Measurements from ENCODE around the gene DOK6.
A peak's percentile ranks its signal among the peaks of the same experiment; 100 is the strongest.

DOK6 gene

DNA sequence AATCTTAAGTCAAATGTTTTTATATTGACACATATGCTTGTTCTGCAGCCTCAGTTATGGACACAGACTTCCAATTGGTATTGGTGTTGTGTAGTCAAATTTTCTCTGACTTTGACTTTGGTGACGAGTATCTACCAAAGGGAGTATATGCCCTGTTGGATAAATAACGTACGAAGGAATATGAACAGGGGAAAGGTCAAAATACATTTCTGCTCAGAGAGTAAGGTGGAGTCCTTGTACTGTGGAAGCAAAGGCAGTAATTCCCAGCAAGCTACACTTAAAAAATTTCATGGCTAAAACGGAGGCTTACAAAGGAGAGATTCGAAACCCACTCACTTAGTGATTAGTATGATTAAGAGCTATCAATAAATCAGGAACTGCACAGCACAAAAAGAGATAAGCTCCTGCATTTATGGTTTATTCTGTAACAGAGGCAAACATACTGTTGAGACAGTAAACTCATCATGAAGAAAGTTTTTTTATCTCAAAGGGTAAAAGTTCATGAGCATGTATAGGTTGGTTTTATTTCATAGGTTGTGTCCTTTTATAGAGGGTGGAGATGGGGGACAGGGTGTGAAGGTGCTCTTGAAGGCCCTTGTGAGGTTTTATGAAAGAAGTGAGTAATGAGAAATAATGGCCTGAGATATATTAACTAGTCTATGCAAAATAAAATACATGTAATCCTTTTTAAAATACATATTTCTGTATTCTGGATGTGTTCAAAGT is 404.3 kb downstream of the DOK6 start:
- no peak overlapping the region for H3K4me3 ChIP-seq (ENCODE audit: low read depth, low read length)
- DNase-seq (ENCODE audit: low read depth) = no peak
- TF ChIP-seq, protein P1, sequence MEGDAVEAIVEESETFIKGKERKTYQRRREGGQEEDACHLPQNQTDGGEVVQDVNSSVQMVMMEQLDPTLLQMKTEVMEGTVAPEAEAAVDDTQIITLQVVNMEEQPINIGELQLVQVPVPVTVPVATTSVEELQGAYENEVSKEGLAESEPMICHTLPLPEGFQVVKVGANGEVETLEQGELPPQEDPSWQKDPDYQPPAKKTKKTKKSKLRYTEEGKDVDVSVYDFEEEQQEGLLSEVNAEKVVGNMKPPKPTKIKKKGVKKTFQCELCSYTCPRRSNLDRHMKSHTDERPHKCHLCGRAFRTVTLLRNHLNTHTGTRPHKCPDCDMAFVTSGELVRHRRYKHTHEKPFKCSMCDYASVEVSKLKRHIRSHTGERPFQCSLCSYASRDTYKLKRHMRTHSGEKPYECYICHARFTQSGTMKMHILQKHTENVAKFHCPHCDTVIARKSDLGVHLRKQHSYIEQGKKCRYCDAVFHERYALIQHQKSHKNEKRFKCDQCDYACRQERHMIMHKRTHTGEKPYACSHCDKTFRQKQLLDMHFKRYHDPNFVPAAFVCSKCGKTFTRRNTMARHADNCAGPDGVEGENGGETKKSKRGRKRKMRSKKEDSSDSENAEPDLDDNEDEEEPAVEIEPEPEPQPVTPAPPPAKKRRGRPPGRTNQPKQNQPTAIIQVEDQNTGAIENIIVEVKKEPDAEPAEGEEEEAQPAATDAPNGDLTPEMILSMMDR (conservative IDR thresholded peaks at IDR 0.05; ENCODE audit: low read depth, low read length) = no peak

DNA sequence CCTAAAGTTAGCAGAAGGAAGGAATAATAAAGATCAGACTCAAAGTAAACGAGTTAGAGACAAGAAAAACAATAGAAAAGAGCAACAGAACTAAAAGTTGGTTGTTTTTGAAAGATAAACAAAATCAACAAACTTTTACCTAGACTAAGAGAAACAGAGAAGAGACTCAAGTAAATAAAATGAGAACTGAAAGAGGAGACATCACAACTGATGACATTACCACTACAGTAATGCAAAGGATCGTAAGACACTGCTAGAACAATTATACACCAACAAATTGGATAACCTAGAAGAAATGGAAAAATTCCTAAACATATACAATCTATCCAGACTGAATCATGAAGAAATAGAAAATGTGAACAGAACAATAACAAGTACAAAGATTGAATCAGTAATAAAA is 407.7 kb downstream of the DOK6 start:
- no peak overlapping the region for H3K4me3 ChIP-seq (ENCODE audit: low read depth, low read length)
- TF ChIP-seq, protein P1 (conservative IDR thresholded peaks at IDR 0.05; ENCODE audit: low read depth, low read length) = no peak
- DNase-seq (ENCODE audit: low read depth) = no peak

DNA sequence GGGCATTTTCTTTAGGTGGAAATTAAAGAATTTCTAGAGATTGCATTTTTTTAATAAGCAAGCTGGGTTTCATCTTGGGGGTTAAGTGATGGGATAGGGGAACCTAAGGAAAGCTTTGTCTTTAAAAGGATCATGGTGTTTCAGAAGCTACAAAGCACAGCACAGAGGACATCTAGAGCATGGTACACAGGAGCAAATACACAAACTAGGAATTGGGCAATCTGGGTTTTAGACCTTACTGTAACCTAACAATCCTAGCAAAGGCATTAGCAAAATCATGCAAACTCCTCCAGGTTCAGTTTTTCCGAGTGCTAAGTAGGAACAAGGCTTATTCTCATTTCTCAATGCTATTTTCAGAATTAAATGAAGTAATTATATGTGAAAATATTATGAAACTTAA is 412.9 kb downstream of the DOK6 start:
- TF ChIP-seq, protein P1 (conservative IDR thresholded peaks at IDR 0.05; ENCODE audit: low read depth, low read length) = no peak
- no peak overlapping the region for H3K4me3 ChIP-seq (ENCODE audit: low read depth, low read length)
- no peak for DNase-seq (ENCODE audit: low read depth)

DNA sequence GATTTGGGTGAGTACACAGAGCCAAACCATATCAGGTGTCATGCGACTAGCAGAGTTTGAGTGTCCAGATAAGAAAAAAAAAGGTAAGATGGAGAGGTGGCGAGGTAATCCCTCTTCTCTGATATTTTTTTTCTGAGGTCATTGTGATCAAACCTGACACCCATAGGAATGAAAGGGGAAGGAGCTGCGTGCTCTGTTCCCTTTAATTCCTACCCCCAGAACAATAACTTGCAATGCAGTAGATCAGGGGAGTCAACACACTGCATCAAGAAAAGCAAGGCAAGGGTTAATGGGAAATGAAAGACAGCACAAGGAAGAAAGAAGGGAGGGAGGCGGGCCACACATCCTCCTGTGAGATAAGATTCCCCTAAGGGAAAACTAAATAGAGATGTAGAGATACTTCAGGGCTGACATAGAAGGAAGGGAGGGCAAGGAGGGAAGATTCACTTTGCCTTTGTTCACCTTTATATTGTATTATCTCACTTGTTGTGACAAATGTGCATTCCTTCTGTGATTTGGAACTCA is 414.2 kb downstream of the DOK6 start:
- no peak overlapping the region for H3K4me3 ChIP-seq (ENCODE audit: low read depth, low read length)
- TF ChIP-seq, protein P1 (conservative IDR thresholded peaks at IDR 0.05; ENCODE audit: low read depth, low read length) = no peak
- no peak for DNase-seq (ENCODE audit: low read depth)

DNA sequence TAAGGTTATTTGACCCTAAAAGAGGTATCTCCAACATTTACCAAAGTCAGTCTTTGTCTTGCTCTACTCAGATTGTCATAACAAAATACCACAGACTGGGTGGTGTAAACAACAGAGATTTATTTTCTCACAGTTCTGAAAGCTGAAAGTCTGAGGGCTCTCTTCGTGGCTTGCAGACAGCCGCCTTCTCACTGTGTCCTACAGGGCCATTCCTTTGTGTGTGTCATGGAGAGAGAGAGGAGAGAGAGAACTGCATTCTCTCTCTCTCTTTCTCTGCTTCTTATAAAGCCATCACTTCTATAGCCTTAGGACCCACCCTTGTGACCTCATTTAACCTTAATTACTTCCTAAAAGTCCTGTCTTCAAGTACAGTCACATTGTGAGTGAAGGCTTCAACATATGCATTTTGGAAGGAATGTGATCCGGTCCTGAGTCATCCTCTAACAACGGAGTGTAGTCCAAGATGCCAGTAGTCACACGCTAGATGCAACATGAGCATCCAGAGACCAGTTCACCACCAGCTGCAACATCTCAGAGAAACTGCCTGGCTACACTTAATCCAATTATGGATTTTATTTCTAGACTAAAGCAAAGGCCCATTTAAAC is 416.8 kb downstream of the DOK6 start:
- DNase-seq (ENCODE audit: low read depth) = peak; percentile 61
- no peak overlapping the region for H3K4me3 ChIP-seq (ENCODE audit: low read depth, low read length)
- TF ChIP-seq, protein P1 (conservative IDR thresholded peaks at IDR 0.05; ENCODE audit: low read depth, low read length) = no peak

DNA sequence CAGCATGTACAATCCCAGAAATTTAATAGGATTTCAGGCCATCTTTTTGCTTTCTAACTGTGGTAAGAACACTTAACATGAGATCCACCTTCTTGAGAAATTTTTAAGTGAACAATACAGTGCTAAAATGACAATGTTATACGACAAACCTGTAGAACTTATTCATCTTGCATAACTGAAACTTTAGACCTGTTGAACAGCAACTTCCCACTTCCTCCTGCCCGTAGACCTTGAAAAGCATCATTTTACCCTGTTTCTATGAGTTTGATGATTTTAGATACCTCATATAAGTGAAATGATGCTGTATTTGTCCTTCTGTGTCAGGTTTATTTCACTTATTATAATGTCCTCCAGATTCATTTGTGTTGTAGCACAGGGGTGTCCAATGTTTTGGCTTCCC is 418.8 kb downstream of the DOK6 start:
- TF ChIP-seq, protein P1 (conservative IDR thresholded peaks at IDR 0.05; ENCODE audit: low read depth, low read length) = no peak
- no peak overlapping the region for H3K4me3 ChIP-seq (ENCODE audit: low read depth, low read length)
- no peak for DNase-seq (ENCODE audit: low read depth)
